ENCODE results near the gene PLB1.

PLB1 gene

GRCh38 chr2:28643327-28643726 is 147.5 kb downstream of the PLB1 start:
- peaks cover 9% of the 10 kb centered on the region for H3K4me1 Mint-ChIP-seq (ENCODE audit: low read depth)
- H3K36me3 Mint-ChIP-seq (ENCODE audit: low read depth): no peaks in the 10 kb centered on the region
- no peak overlapping the region for H3K4me3 Mint-ChIP-seq
- H3K27me3 Mint-ChIP-seq (ENCODE audit: low read depth): no peaks in the 10 kb centered on the region
- no peak overlapping the region for H3K27ac Mint-ChIP-seq
- H3K9me3 Mint-ChIP-seq: no peaks in the 10 kb centered on the region
- DNase-seq (ENCODE audit: low spot score): no peak

- Mint-ChIP-seq H3K36me3 (ENCODE audit: low read depth) (no peaks in the 10 kb centered on the region), H3K4me3 (no peak overlapping the region), H3K27ac (no peak overlapping the region), H3K9me3 (no peaks in the 10 kb centered on the region), H3K27me3 (ENCODE audit: low read depth) (no peaks in the 10 kb centered on the region), H3K4me1 (ENCODE audit: low read depth) (peaks cover 11% of the 10 kb centered on the region)
- DNase-seq (ENCODE audit: low spot score): no peak
These were observed 148.1 kb downstream of the PLB1 start for GRCh38 chr2:28643911-28644334.

- Mint-ChIP-seq H3K27ac (no peak overlapping the region), H3K27me3 (ENCODE audit: low read depth) (no peaks in the 10 kb centered on the region), H3K36me3 (ENCODE audit: low read depth) (no peaks in the 10 kb centered on the region), H3K9me3 (no peaks in the 10 kb centered on the region), H3K4me3 (no peak overlapping the region), H3K4me1 (ENCODE audit: low read depth) (peaks cover 16% of the 10 kb centered on the region)
- no peak for DNase-seq (ENCODE audit: low spot score)
These were observed 148.9 kb downstream of the PLB1 start for GRCh38 chr2:28644760-28645159.

GRCh38 chr2:28645553-28645952 is 149.7 kb downstream of the PLB1 start:
- H3K4me1 Mint-ChIP-seq (ENCODE audit: low read depth): peaks cover 15% of the 10 kb centered on the region
- H3K27me3 Mint-ChIP-seq (ENCODE audit: low read depth): no peaks in the 10 kb centered on the region
- DNase-seq (ENCODE audit: low spot score): no peak
- H3K4me3 Mint-ChIP-seq: no peak overlapping the region
- no peaks in the 10 kb centered on the region for H3K9me3 Mint-ChIP-seq
- H3K27ac Mint-ChIP-seq: no peak overlapping the region
- H3K36me3 Mint-ChIP-seq (ENCODE audit: low read depth): no peaks in the 10 kb centered on the region

DNA sequence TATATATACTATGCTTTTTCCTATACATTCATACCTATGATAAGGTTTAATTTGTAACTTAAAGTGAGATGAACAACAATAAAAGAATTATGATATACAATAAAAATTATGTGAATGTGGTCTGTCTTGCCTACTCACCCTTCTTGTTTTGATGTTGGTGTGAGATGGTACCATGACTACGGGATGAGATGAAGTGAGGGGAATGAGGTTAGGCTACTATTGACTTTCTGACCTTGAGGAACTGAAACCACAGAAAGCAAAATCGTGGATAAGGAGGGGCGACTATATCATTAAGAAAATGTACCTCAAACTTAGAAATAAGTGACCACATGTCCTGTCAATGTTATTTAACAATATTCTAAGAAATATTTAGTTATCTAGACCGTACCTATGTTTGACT is 151.8 kb downstream of the PLB1 start:
- Mint-ChIP-seq H3K36me3 (ENCODE audit: low read depth) (no peaks in the 10 kb centered on the region), H3K27ac (no peak overlapping the region), H3K4me1 (ENCODE audit: low read depth) (peaks cover 11% of the 10 kb centered on the region), H3K27me3 (ENCODE audit: low read depth) (no peaks in the 10 kb centered on the region), H3K4me3 (no peak overlapping the region), H3K9me3 (no peaks in the 10 kb centered on the region)
- no peak for DNase-seq (ENCODE audit: low spot score)

GRCh38 chr2:28648147-28648546 is 152.3 kb downstream of the PLB1 start:
- Mint-ChIP-seq H3K4me3 (no peak overlapping the region), H3K4me1 (ENCODE audit: low read depth) (peaks cover 11% of the 10 kb centered on the region), H3K9me3 (no peaks in the 10 kb centered on the region), H3K27ac (no peak overlapping the region), H3K36me3 (ENCODE audit: low read depth) (no peaks in the 10 kb centered on the region), H3K27me3 (ENCODE audit: low read depth) (no peaks in the 10 kb centered on the region)
- peak; percentile 11 for DNase-seq (ENCODE audit: low spot score)

GRCh38 chr2:28648671-28649395 is 153.0 kb downstream of the PLB1 start:
- H3K27ac Mint-ChIP-seq: no peak overlapping the region
- H3K36me3 Mint-ChIP-seq (ENCODE audit: low read depth): no peaks in the 10 kb centered on the region
- no peak overlapping the region for H3K4me3 Mint-ChIP-seq
- H3K27me3 Mint-ChIP-seq (ENCODE audit: low read depth): no peaks in the 10 kb centered on the region
- no peaks in the 10 kb centered on the region for H3K9me3 Mint-ChIP-seq
- DNase-seq (ENCODE audit: low spot score): no peak
- peaks cover 11% of the 10 kb centered on the region for H3K4me1 Mint-ChIP-seq (ENCODE audit: low read depth)

GRCh38 chr2:28649481-28650265 is 153.8 kb downstream of the PLB1 start:
- DNase-seq (ENCODE audit: low spot score): peak; percentile 76
- peaks cover 11% of the 10 kb centered on the region for H3K4me1 Mint-ChIP-seq (ENCODE audit: low read depth)
- peak overlapping the region; percentile 16 for H3K27ac Mint-ChIP-seq
- no peak overlapping the region for H3K4me3 Mint-ChIP-seq
- H3K9me3 Mint-ChIP-seq: no peaks in the 10 kb centered on the region
- no peaks in the 10 kb centered on the region for H3K36me3 Mint-ChIP-seq (ENCODE audit: low read depth)
- H3K27me3 Mint-ChIP-seq (ENCODE audit: low read depth): no peaks in the 10 kb centered on the region

GRCh38 chr2:28650266-28650584 is 154.4 kb downstream of the PLB1 start:
- H3K4me1 Mint-ChIP-seq (ENCODE audit: low read depth): peaks cover 13% of the 10 kb centered on the region
- H3K4me3 Mint-ChIP-seq: no peak overlapping the region
- H3K36me3 Mint-ChIP-seq (ENCODE audit: low read depth): no peaks in the 10 kb centered on the region
- no peak for DNase-seq (ENCODE audit: low spot score)
- H3K9me3 Mint-ChIP-seq: no peaks in the 10 kb centered on the region
- no peak overlapping the region for H3K27ac Mint-ChIP-seq
- no peaks in the 10 kb centered on the region for H3K27me3 Mint-ChIP-seq (ENCODE audit: low read depth)

DNA sequence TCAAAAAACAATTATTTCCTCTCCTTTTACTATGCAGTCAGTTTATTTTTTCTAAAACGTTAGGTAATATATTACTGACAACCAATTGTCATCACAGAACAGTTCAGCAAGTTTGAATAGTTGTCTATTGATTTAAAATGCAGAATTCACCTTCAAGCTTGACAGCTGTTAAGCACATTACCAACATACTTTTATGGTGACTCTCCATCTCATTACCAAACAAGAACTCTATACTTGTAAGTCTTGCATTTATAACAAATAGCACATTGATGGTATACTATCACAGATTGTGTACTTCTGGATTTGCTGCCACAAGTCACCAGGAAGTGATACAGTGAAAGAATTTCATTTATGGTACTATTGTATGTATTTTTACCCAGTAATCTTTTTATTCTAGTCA is 156.4 kb downstream of the PLB1 start:
- Mint-ChIP-seq H3K36me3 (ENCODE audit: low read depth) (no peaks in the 10 kb centered on the region), H3K9me3 (no peaks in the 10 kb centered on the region), H3K4me1 (ENCODE audit: low read depth) (peaks cover 22% of the 10 kb centered on the region), H3K27ac (no peak overlapping the region), H3K4me3 (no peak overlapping the region), H3K27me3 (ENCODE audit: low read depth) (no peaks in the 10 kb centered on the region)
- DNase-seq (ENCODE audit: low spot score): no peak

GRCh38 chr2:28653892-28654662 is 158.2 kb downstream of the PLB1 start:
- no peaks in the 10 kb centered on the region for H3K36me3 Mint-ChIP-seq (ENCODE audit: low read depth)
- no peaks in the 10 kb centered on the region for H3K9me3 Mint-ChIP-seq
- H3K4me1 Mint-ChIP-seq (ENCODE audit: low read depth): peaks cover 23% of the 10 kb centered on the region
- no peak overlapping the region for H3K4me3 Mint-ChIP-seq
- no peak overlapping the region for H3K27ac Mint-ChIP-seq
- no peaks in the 10 kb centered on the region for H3K27me3 Mint-ChIP-seq (ENCODE audit: low read depth)
- DNase-seq (ENCODE audit: low spot score): no peak

GRCh38 chr2:28654663-28655320 is 158.9 kb downstream of the PLB1 start:
- Mint-ChIP-seq H3K36me3 (ENCODE audit: low read depth) (no peaks in the 10 kb centered on the region), H3K27ac (no peak overlapping the region), H3K4me1 (ENCODE audit: low read depth) (peaks cover 17% of the 10 kb centered on the region), H3K4me3 (no peak overlapping the region), H3K27me3 (ENCODE audit: low read depth) (no peaks in the 10 kb centered on the region), H3K9me3 (no peaks in the 10 kb centered on the region)
- no peak for DNase-seq (ENCODE audit: low spot score)

DNA sequence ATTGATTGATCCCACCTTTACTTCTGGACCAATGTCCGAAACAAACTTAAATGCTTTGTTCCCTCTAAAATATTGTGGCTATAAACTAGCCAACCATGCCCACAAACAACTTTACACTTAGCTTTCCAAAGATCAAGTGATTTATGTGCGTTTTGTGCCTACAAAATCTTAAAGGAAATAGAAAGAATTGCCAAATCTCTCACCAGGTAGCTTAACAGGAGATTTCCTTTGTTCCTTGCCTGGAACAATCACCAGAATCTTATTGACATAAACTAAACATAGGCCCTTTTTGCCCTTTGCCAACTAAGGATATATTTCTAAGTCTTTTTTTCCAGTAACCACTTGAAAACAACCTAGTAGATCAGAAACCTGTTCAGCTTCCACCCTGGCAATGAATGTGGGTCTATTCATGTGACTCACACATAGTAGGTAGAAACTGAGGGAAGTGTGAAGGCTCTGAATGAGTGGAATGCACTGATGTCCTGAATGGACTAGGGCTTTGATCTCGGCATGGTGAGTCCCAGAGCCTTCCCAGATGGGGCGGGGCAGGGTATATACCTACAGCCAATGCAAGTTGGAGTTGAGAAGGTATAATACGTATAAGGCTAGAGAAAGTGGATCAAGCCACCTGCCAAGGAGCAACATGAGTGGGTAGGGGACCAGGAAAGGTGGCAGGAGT is 161.2 kb downstream of the PLB1 start:
- H3K27me3 Mint-ChIP-seq (ENCODE audit: low read depth): no peaks in the 10 kb centered on the region
- H3K4me1 Mint-ChIP-seq (ENCODE audit: low read depth): peaks cover 15% of the 10 kb centered on the region
- no peaks in the 10 kb centered on the region for H3K9me3 Mint-ChIP-seq
- no peaks in the 10 kb centered on the region for H3K36me3 Mint-ChIP-seq (ENCODE audit: low read depth)
- H3K4me3 Mint-ChIP-seq: no peak overlapping the region
- no peak for DNase-seq (ENCODE audit: low spot score)
- H3K27ac Mint-ChIP-seq: no peak overlapping the region

Data from T-helper 2 cell treated with Interferon-gamma antibody and Interleukin-4, amounts not matched to agents 5 μg/mL and 100 μg/mL, for 36 hours (primary cell).